SJSA1 (cell line): ENCODE data around the gene VDAC1. TPM values are rescaled to one million over a fixed set of nuclear protein-coding genes. Genes with fewer than 3 reads are reported as not detected.
"Not testable (repeated sequence)": the region's sequence is repeated elsewhere in the genome, so short reads cannot be mapped to it uniquely, and the experiment has no call there.

Experiments
- DNase-seq, 2 experiments: peaks; one replicate each; pipeline ENCODE4 v3.0.0-alpha.2; 2015 to 2020; ENCODE audit warnings: low spot score in 2 of 2, low read depth in 1 of 2
- H3K27ac ChIP-seq: fragments of 250-450 bp; sonication (Bioruptor Pico); 2 replicates; pipeline ENCODE4 v1.5.1; 2020; ENCODE audit warnings: mild to moderate bottlenecking, moderate library complexity
- H3K27me3 ChIP-seq: fragments of 250-450 bp; sonication (Bioruptor Pico); replicated peaks from 2 replicates; pipeline ENCODE4 v1.5.1; 2020; ENCODE audit warnings: mild to moderate bottlenecking, moderate library complexity
- H3K36me3 ChIP-seq: fragments of 250-450 bp; sonication (Bioruptor Pico); 2 replicates; pipeline ENCODE4 v1.5.1; 2020; ENCODE audit warnings: mild to moderate bottlenecking
- H3K4me1 ChIP-seq: fragments of 250-450 bp; sonication (Bioruptor Pico); replicated peaks from 2 replicates; pipeline ENCODE4 v1.6.1; 2021; ENCODE audit warnings: mild to moderate bottlenecking
- H3K4me3 ChIP-seq: fragments of 250-450 bp; sonication (Bioruptor Pico); 2 replicates; pipeline ENCODE4 v1.5.1; 2020; ENCODE audit warnings: mild to moderate bottlenecking
- H3K9me3 ChIP-seq: fragments of 250-450 bp; sonication (Bioruptor Pico); replicated peaks from 2 replicates; pipeline ENCODE4 v1.5.1; 2020; ENCODE audit warnings: mild to moderate bottlenecking
- total RNA-seq: library from RNA; depleted of rRNA; stranded (reverse); fragments of >200 nt; shearing (Covaris generic); gene quantifications from 2 replicates; pipeline ENCODE4 v1.2.3, GENCODE V29; 2014

The VDAC1 gene
- total RNA-seq, 1 experiment from 2014 or later = 432 TPM

DNA sequence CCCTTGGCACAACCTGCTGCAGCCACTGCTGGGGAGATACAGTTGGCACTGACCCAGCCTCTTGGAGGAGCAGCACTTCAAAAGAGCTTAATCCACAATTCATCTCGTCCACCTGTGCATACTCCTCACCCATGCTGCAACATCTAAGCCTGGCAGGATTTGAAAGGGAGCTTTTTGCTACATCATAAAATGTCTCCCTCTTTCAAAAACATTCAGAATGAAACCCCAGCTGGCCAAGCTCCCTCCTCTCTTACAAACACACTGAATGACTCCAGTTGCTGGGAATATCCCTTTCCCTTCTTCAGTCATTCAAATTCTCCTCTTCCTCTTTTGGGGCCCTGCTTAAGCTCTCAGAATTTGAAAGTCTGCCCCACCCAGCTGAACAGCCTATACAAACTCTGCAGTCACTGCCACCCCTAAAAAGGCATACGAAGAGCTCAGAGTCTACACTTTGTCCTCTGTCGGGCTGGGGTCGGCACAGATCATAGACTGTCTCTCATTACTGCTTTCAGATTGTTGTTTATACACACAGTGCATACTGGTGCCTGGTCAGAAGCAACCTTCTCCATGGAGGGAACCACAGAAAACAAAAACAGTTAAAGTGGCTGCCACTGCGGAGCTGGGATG, 27.5 kb downstream of the VDAC1 start:
- Histone ChIP-seq H3K36me3 (peaks cover 89% of the 10 kb centered on the region), H3K4me1 (peaks cover 18% of the 10 kb centered on the region), H3K27ac (peak overlapping the region; percentile 83), H3K4me3 (no peak overlapping the region), H3K9me3 (no peaks in the 10 kb centered on the region), H3K27me3 (no peaks in the 10 kb centered on the region)
- DNase-seq = peak in 1 of 2 experiments; percentile 44

- H3K36me3 ChIP-seq = peaks cover 86% of the 10 kb centered on the region
- H3K4me1 ChIP-seq = peaks cover 22% of the 10 kb centered on the region
- not testable (repeated sequence) for H3K9me3 ChIP-seq, H3K4me3 ChIP-seq, H3K27me3 ChIP-seq, H3K27ac ChIP-seq, DNase-seq
These were observed 29.2 kb downstream of the VDAC1 start for GRCh38 chr5:133975546-133975945.

DNA sequence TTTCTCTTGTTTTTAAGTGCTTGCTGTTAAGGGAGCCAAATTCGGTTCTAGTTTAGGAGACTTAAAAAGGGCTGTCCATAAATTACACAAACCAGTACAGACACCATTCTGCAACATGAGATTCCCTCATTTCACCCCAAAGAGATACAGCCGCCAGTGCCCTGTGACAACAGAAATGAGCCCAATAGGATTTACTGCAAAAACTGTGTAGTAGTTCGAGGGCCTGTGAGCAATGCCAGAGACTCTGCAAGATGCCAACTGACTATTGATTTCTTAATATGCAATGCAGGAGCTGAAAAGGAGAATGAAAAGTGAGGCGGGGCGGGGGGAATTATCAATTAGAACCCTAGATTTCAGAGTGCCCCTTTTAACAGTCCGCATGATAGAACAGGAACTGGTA, 30.6 kb downstream of the VDAC1 start:
- H3K4me3 ChIP-seq = no peak overlapping the region
- H3K9me3 ChIP-seq = no peaks in the 10 kb centered on the region
- no peak for DNase-seq
- peaks cover 76% of the 10 kb centered on the region for H3K36me3 ChIP-seq
- no peaks in the 10 kb centered on the region for H3K27me3 ChIP-seq
- no peak overlapping the region for H3K27ac ChIP-seq
- H3K4me1 ChIP-seq = peaks cover 36% of the 10 kb centered on the region

GRCh38 chr5:133970325-133970909, 34.4 kb downstream of the VDAC1 start:
- Histone ChIP-seq H3K27ac (peak overlapping the region; percentile 35), H3K4me3 (no peak overlapping the region), H3K27me3 (no peaks in the 10 kb centered on the region), H3K4me1 (peaks cover 34% of the 10 kb centered on the region), H3K9me3 (no peaks in the 10 kb centered on the region), H3K36me3 (peaks cover 49% of the 10 kb centered on the region)
- DNase-seq = peak in 1 of 2 experiments; percentile 39

GRCh38 chr5:133969654-133970324, 35.0 kb downstream of the VDAC1 start:
- H3K36me3 ChIP-seq = peaks cover 44% of the 10 kb centered on the region
- DNase-seq = peak; percentile 55 to 80
- H3K4me3 ChIP-seq = no peak overlapping the region
- H3K9me3 ChIP-seq = no peaks in the 10 kb centered on the region
- H3K27ac ChIP-seq = peak overlapping the region; percentile 35
- H3K27me3 ChIP-seq = no peaks in the 10 kb centered on the region
- peaks cover 34% of the 10 kb centered on the region for H3K4me1 ChIP-seq

- no peaks in the 10 kb centered on the region for H3K9me3 ChIP-seq
- H3K4me1 ChIP-seq = peaks cover 35% of the 10 kb centered on the region
- no peaks in the 10 kb centered on the region for H3K27me3 ChIP-seq
- H3K36me3 ChIP-seq = peaks cover 37% of the 10 kb centered on the region
- H3K27ac ChIP-seq = peak within 1 kb of the TSS; percentile 79
- peak within 1 kb of the TSS; percentile 79 for H3K4me3 ChIP-seq
- DNase-seq = peak; percentile 96 to 98
These were observed 36.4 kb downstream of the VDAC1 start, which contains the start of gene C5orf15 for GRCh38 chr5:133968204-133968980. Gene C5orf15 (minus strand): TSS chr5:133968625. CDS start chr5:133968584, 41 bp downstream.

GRCh38 chr5:133967698-133968203, 37.0 kb downstream of the VDAC1 start:
- DNase-seq = peak; percentile 59 to 60
- peaks cover 42% of the 10 kb centered on the region for H3K4me1 ChIP-seq
- H3K27ac ChIP-seq = peak overlapping the region; percentile 79
- H3K27me3 ChIP-seq = no peaks in the 10 kb centered on the region
- peaks cover 30% of the 10 kb centered on the region for H3K36me3 ChIP-seq
- no peaks in the 10 kb centered on the region for H3K9me3 ChIP-seq
- H3K4me3 ChIP-seq = peak overlapping the region; percentile 79

- DNase-seq = peak in 1 of 2 experiments; percentile 51
These were observed 37.7 kb downstream of the VDAC1 start for GRCh38 chr5:133967124-133967523.

DNA sequence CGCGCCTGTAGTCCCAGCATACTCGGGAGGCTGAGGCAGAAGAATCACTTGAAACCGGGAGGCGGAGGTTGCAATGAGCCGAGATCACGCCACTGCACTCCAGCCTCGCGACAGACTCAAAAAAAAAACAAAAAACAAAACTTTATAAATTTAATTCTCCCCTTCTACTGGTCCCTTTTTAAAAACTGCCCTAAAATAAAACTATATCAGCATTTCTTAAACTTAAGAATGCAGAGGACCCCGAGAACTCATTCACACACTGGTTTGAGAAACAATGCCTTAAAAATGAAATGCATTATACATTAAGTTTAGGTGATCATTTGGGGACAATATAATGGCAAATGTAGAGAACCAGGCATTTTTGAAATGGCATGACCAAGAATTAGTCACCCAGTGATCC, 38.7 kb downstream of the VDAC1 start:
- peaks cover 49% of the 10 kb centered on the region for H3K4me1 ChIP-seq
- DNase-seq = no peak
- H3K9me3 ChIP-seq = no peaks in the 10 kb centered on the region
- H3K27ac ChIP-seq = no peak overlapping the region
- H3K4me3 ChIP-seq = no peak overlapping the region
- H3K36me3 ChIP-seq = peaks cover 21% of the 10 kb centered on the region
- no peaks in the 10 kb centered on the region for H3K27me3 ChIP-seq

More at GRCh38 chr5:133967124-133967523, 37.7 kb downstream of the VDAC1 start:
- Histone ChIP-seq H3K27ac (peak overlapping the region; percentile 79), H3K27me3 (no peaks in the 10 kb centered on the region), H3K36me3 (peaks cover 28% of the 10 kb centered on the region), H3K9me3 (no peaks in the 10 kb centered on the region), H3K4me1 (peaks cover 48% of the 10 kb centered on the region), H3K4me3 (peak overlapping the region; percentile 79)

- Histone ChIP-seq H3K27me3 (no peaks in the 10 kb centered on the region), H3K4me1 (peaks cover 30% of the 10 kb centered on the region), H3K9me3 (no peaks in the 10 kb centered on the region), H3K27ac (no peak overlapping the region), H3K36me3 (peaks cover 27% of the 10 kb centered on the region), H3K4me3 (no peak overlapping the region)
- DNase-seq = no peak
These were observed 41.2 kb downstream of the VDAC1 start for GRCh38 chr5:133963493-133964128.

- H3K27me3 ChIP-seq = no peaks in the 10 kb centered on the region
- H3K4me1 ChIP-seq = peaks cover 30% of the 10 kb centered on the region
- peaks cover 28% of the 10 kb centered on the region for H3K36me3 ChIP-seq
- H3K4me3 ChIP-seq = no peak overlapping the region
- H3K9me3 ChIP-seq = no peaks in the 10 kb centered on the region
- no peak overlapping the region for H3K27ac ChIP-seq
- peak in 1 of 2 experiments; percentile 48 for DNase-seq
These were observed 41.8 kb downstream of the VDAC1 start for GRCh38 chr5:133962801-133963476.

DNA sequence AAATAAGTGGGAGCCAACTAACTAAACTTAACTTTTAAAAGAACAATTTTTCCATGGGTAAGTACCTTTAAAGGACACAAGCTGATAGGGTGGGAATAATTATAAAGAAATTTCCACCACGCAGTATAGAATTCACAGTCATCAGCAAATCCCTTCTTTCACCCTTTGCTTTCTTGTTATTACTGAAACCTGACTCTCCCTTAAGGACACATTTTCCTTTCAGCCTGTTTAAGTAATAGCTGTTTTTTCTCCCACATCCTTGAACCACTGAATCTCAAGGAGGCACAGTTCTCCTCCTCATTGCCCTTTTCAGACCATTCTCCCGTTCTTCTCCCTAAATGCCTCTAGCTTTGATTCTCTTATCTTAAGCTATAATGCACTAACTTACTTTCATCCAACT, 42.6 kb downstream of the VDAC1 start:
- Histone ChIP-seq H3K9me3 (no peaks in the 10 kb centered on the region), H3K27me3 (no peaks in the 10 kb centered on the region), H3K4me3 (no peak overlapping the region), H3K27ac (no peak overlapping the region), H3K36me3 (peaks cover 35% of the 10 kb centered on the region), H3K4me1 (peaks cover 25% of the 10 kb centered on the region)
- DNase-seq = no peak
